ENCODE results near the gene CIDEC. TPM values are rescaled to one million over a fixed set of nuclear protein-coding genes. Genes with fewer than 3 reads are reported as not detected.

The CIDEC gene
- total and polyA plus RNA-seq, 2 experiments from 2014 or later = not detected

GRCh38 chr3:9914011-9914410 is 34.0 kb upstream of the CIDEC start (continued):
- no peak for TF ChIP-seq ETS1 (IDR thresholded peaks at IDR 0.05)
- TF ChIP-seq STAT1 (IDR thresholded peaks at IDR 0.05; ENCODE audit: unreplicated experiment) = no peak
- no peak for TF ChIP-seq EZH2phosphoT487 (IDR thresholded peaks at IDR 0.05; ENCODE audit: unreplicated experiment)
- no peak for TF ChIP-seq CTCF (conservative IDR thresholded peaks at IDR 0.05; ENCODE audit: low read depth in 2 of 2)
- TF ChIP-seq CREB1 (CRISPR knock-in tag; IDR thresholded peaks at IDR 0.05; ENCODE audit: low read depth) = no peak
- no peak for TF ChIP-seq ZNF114 (CRISPR knock-in tag; IDR thresholded peaks at IDR 0.05)
- no peak for TF ChIP-seq POLR2AphosphoS5 (IDR thresholded peaks at IDR 0.05; ENCODE audit: low read depth)

- H3K4me3 Mint-ChIP-seq = no peak overlapping the region
- H3K4me3 ChIP-seq = no peak overlapping the region
- H3K4me2 ChIP-seq = no peak overlapping the region
- DNase-seq (ENCODE audit: low spot score) (no peak), ATAC-seq (no peak)
- peaks cover 19% of the 10 kb centered on the region for H3K9me3 Mint-ChIP-seq
- H2AFZ ChIP-seq = no peak overlapping the region
- H3K9me2 ChIP-seq (ENCODE audit: insufficient read depth) = 0 out of 2 replicates have a peak, but pooled peaks cover 4% of the 10 kb centered on the region
- no peak overlapping the region for H3K27ac ChIP-seq (ENCODE audit: low read depth)
- H3K4me1 ChIP-seq (ENCODE audit: insufficient read depth) = peaks cover 17% of the 10 kb centered on the region
- H4K20me1 ChIP-seq (replicated peaks; ENCODE audit: insufficient read depth) = no peaks in the 10 kb centered on the region
- peaks cover 12% of the 10 kb centered on the region; the same call in 1 of the 2 replicates for H3K27me3 ChIP-seq (ENCODE audit: insufficient read depth)
- H3K79me2 ChIP-seq (replicated peaks; ENCODE audit: insufficient read depth) = no peaks in the 10 kb centered on the region
- H3K4me1 Mint-ChIP-seq = peaks cover 16% of the 10 kb centered on the region
- H3F3A ChIP-seq (replicated peaks; ENCODE audit: low read depth) = 0 out of 2 replicates have a peak, but pooled peaks cover 5% of the 10 kb centered on the region
- no peaks in the 10 kb centered on the region for H3K36me3 ChIP-seq (ENCODE audit: insufficient read depth)
- peaks cover 17% of the 10 kb centered on the region for H3K36me3 Mint-ChIP-seq (ENCODE audit: low read depth)
- no peak overlapping the region for H3K27ac Mint-ChIP-seq
- peaks cover 8% of the 10 kb centered on the region for H3K27me3 Mint-ChIP-seq (ENCODE audit: insufficient read depth, low read depth, poor library complexity)
- TF ChIP-seq CTCF (conservative IDR thresholded peaks at IDR 0.05; ENCODE audit: low read depth in 2 of 2) (no peak), NANOG (IDR thresholded peaks at IDR 0.05; ENCODE audit: borderline replicate concordance) (no peak), POLR2AphosphoS5 (IDR thresholded peaks at IDR 0.05; ENCODE audit: low read depth) (no peak), EZH2phosphoT487 (IDR thresholded peaks at IDR 0.05; ENCODE audit: unreplicated experiment) (no peak), ETS1 (IDR thresholded peaks at IDR 0.05) (no peak), REST (IDR thresholded peaks at IDR 0.05; ENCODE audit: unreplicated experiment) (no peak), STAT1 (IDR thresholded peaks at IDR 0.05; ENCODE audit: unreplicated experiment) (no peak), EZH2 (IDR thresholded peaks at IDR 0.05; ENCODE audit: low read depth, unreplicated experiment) (no peak)
Measured at GRCh38 chr3:9913601-9914000, 33.5 kb upstream of the CIDEC start.

Measured in GM23338 (cell line).